ENCODE measurements around the gene EVPLL.
"Not testable (repeated sequence)": the region's sequence is repeated elsewhere in the genome, so short reads cannot be mapped to it uniquely, and the experiment has no call there.

Gene EVPLL

GRCh38 chr17:18364166-18364565, 13.4 kb upstream of the EVPLL start:
- no peak for TF ChIP-seq POLR2A (IDR thresholded peaks at IDR 0.05; ENCODE audit: low read depth, low read length)
- FAIRE-seq (no peak), DNase-seq (ENCODE audit: insufficient read length, low spot score) (no peak)

DNA sequence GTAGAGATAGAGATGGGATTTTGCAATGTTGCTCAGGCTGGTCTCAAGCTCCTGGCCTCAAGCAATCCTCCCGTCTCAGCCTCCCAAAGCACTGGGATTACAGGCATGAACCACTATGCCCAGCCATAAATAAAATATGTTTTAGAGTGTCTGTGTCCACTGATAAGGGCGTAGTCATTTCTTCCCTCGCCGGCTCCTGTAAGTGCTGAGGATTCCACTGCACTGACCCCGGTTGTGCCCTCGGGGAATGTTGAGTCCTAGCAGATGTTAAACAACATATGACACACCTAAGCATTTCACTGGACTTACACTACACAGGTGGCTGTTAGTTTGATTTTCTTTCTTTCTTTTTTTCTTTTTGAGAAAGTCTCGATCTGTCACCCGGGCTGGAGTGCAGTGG, 8.6 kb upstream of the EVPLL start:
- FAIRE-seq = no peak
- DNase-seq (ENCODE audit: insufficient read length, low spot score) = no peak
- no peak for TF ChIP-seq POLR2A (IDR thresholded peaks at IDR 0.05; ENCODE audit: low read depth, low read length)

DNA sequence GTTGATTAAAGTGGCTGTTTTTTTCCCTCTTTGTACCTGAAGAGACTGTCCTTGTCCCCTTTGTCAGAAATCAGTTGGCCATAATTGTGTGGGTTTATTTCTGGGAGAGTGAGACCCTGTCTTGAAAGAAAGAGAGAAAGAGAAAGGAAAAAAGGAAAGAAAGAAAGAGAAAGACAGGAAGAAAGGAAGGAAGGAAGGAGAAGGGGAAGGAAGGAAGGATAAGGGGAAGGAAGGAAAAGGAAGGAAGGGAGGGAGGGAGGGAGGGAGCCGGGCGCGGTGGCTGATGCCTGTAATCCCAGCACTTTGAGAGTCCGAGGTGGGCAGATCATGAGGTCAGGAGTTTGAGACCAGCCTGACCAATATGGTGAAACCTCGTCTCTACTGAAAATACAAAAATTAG, 6.8 kb upstream of the EVPLL start:
- TF ChIP-seq POLR2A (IDR thresholded peaks at IDR 0.05; ENCODE audit: low read depth, low read length) = no peak
- no peak for FAIRE-seq
- no peak for DNase-seq (ENCODE audit: insufficient read length, low spot score)

DNA sequence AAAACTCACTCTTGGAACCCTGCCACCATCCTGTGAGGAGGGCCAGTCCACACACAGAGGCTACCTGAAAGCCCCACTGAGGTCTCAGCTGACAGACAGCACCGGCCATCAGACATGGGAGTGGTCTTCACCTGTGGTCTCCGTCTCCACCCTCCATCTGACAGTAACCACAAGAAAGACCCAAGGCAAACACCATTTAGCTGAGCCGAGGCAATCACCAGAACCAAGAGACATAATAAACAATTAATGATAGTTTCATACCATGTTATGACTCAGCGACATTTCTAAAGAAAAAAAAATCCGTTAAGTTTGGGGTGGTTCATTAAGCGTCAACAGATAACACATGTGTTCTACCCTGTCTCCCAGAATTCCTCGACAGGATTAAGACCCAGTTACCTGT, 6.1 kb upstream of the EVPLL start:
- FAIRE-seq = no peak
- no peak for TF ChIP-seq POLR2A (IDR thresholded peaks at IDR 0.05; ENCODE audit: low read depth, low read length)
- DNase-seq (ENCODE audit: insufficient read length, low spot score) = no peak

DNA sequence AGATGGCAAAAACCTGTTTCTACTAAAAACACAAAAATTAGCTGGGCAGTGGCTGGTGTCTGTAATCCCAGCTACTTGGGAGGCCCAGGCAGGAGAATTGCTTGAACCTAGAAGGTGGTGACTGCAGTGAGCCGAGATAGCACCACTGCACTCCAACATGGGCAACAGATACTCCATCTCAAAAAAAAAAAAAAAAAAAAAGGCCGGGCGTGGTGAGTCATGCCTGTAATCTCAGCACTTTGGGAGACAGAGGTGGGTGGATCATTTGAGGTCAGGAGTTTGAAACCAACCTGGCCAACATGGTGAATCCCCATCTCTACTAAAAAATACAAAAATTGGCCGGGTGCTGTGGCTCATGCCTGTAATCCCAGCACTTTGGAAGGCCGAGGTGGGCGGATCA, 4.4 kb upstream of the EVPLL start:
- not testable (repeated sequence) for FAIRE-seq; DNase-seq (ENCODE audit: insufficient read length, low spot score)

DNA sequence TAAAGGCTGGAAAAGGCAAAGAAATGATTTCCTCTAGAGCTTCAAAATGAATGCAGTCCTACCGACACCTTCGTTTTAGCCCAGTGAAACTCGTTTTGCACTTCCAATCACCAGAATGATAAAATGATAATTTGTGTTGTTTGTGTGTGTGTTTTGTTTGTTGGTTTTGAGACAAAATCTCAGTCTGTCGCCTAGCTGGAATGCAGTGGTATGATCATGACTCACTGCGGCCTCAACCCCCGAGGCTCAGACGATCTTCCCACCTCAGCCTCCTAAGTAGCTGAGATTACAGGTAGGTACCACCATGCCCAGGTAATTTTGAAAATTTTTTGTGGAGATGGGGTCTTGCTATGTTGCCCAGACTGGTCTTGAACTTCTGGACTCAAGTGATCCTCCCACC, 3.4 kb upstream of the EVPLL start:
- FAIRE-seq (no peak), DNase-seq (ENCODE audit: insufficient read length, low spot score) (no peak)
- no peak for TF ChIP-seq POLR2A (IDR thresholded peaks at IDR 0.05; ENCODE audit: low read depth, low read length)

- FAIRE-seq (no peak), DNase-seq (ENCODE audit: insufficient read length, low spot score) (no peak)
- TF ChIP-seq POLR2A (IDR thresholded peaks at IDR 0.05; ENCODE audit: low read depth, low read length) = no peak
These were observed 577 bp downstream of the EVPLL start for GRCh38 chr17:18378205-18378505.

DNA sequence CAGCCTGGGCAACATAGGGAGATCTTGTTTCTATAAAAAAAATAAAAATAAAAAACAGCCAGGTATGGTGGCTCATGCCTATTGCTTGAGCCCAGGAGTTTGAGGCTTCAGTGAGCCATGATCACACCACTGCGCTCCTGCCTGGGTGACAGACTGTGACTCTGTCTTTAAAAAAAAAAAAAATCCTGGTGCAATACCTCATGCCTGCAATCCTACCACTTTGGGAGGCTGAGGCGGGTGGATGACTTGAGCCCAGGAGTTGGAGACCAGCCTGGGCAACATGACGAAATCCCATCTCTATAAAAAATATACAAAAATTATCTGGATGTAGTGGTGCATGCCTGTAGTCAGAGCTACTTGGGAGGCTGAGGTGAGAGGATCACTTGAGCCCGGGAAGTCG, 1.0 kb downstream of the EVPLL start:
- FAIRE-seq; DNase-seq (ENCODE audit: insufficient read length, low spot score): not testable (repeated sequence)

DNA sequence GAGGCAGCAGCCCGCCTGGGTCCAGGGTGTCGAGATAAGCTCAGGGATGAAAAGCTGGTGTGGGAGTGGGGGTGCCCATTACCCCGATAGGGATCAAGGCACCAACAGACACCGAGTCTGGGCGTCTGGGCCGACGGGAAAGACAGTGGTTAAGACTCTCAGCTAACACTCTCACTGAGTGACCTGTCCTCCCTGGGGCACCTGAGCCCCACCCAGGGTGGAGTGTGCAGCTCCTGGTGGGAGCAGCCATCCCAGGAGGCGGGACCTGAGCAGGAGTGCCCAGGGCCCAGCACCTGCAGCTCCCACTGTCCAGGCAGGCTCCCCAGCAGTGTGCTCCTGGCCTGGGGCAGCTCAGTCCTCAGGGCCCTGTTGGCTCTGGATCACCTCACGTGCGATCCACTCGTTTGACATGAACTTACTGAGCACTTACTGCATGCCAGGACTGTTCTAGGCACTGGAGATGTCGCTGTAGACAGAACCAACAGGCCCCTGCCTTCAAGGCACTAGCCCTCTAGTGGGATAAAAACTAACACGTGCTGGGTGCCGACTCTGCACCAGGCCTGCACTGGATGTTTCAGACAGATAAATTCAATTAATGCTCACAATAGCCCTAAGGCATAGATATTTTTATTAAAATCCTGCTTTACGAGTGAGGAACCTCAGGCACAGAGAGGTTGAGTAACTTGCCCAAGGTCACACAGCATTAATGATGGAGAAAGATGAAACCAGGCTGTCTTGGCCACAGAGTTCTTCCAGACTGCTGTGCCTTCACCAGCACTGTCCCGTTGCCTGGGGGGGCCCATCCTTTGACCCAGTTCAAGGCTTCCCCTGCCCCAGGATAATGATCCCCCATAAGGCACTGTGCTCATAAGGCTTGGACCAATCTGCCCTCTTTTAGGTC, 1.9 kb downstream of the EVPLL start:
- DNase-seq (ENCODE audit: insufficient read length, low spot score) (no peak), FAIRE-seq (no peak)
- TF ChIP-seq POLR2A (IDR thresholded peaks at IDR 0.05; ENCODE audit: low read depth, low read length) = no peak

- FAIRE-seq (no peak), DNase-seq (ENCODE audit: insufficient read length, low spot score) (no peak)
- no peak for TF ChIP-seq POLR2A (IDR thresholded peaks at IDR 0.05; ENCODE audit: low read depth, low read length)
These were observed 3.0 kb downstream of the EVPLL start for GRCh38 chr17:18380471-18381157.

DNA sequence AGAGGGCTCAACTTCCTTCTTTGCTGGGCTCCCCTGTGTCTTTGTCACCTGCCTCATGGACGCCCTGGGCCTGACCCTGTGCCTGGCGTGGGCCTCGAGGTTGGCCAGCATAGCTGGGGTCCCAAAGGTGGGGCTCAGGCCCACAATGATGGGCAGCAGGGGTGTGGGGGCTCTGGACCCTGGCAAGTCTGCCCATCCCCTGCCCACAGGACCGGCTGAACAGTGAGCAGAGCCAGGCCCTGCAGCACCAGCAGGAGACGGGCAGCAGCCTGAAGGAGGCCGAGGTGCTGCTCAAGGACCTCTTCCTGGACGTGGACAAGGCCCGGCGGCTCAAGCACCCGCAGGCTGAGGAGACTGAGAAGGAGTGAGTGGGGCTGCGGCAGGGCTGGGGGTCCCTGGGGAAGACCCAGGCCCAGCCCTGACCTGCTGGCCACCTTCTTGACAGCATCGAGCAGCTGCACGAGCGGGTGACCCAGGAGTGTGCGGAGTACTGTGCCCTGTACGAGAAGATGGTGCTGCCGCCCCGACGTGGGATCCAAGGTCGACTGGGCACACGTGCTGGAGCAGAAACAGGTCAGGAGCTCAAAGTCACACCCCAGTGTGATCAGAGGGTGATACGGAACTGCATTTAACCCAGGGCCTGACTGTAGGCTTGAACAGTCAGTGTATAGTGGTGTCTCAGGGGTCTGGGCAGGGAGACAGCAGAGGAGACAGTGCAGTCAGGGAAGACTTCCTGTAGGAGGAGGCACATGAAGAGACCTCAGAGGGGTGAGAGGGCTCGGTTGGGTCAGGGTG, 3.8 kb downstream of the EVPLL start:
- DNase-seq (ENCODE audit: insufficient read length, low spot score) (no peak), FAIRE-seq (no peak)
- no peak for TF ChIP-seq POLR2A (IDR thresholded peaks at IDR 0.05; ENCODE audit: low read depth, low read length)

DNA sequence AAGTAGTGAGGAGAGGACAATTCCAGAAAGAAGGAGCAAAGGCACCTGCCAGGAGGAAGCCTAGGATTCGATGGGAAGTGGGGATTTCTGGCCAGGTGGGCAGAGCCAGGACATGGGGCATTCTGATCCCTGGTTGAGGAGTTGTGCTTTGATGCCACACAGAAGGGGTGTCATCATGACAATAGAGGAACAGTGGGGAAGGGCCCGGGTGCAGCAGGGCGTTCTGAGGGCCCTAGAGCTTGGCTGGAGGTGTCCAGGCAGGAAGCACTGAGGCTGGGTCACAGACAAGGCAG, 4.3 kb downstream of the EVPLL start:
- DNase-seq (ENCODE audit: insufficient read length, low spot score) (no peak), FAIRE-seq (no peak)
- TF ChIP-seq POLR2A (IDR thresholded peaks at IDR 0.05; ENCODE audit: low read depth, low read length) = no peak

GRCh38 chr17:18382441-18383078, 5.0 kb downstream of the EVPLL start:
- FAIRE-seq = no peak
- TF ChIP-seq POLR2A (IDR thresholded peaks at IDR 0.05; ENCODE audit: low read depth, low read length) = no peak
- DNase-seq (ENCODE audit: insufficient read length, low spot score) = no peak

DNA sequence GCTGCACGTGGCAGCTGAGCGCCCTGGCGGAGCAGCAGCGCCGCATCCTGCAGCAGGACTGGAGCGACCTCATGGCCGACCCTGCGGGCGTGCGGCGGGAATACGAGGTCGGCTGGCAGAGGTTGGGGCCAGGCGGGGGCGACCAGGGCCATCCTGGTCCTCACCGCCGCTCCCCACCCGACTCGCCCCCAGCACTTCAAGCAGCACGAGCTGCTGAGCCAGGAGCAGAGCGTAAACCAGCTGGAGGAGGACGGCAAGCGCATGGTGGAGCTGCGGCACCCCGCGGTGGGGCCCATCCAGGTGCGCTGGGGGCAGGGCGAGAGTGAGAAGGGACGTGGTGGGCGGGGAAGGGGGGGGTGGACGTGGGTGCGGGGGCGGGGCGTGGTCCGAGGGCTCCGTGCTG, 5.5 kb downstream of the EVPLL start:
- not testable (repeated sequence) for FAIRE-seq; DNase-seq (ENCODE audit: insufficient read length, low spot score)

- not testable (repeated sequence) for DNase-seq (ENCODE audit: insufficient read length, low spot score); FAIRE-seq
These were observed 6.7 kb downstream of the EVPLL start for GRCh38 chr17:18384271-18384670.

DNA sequence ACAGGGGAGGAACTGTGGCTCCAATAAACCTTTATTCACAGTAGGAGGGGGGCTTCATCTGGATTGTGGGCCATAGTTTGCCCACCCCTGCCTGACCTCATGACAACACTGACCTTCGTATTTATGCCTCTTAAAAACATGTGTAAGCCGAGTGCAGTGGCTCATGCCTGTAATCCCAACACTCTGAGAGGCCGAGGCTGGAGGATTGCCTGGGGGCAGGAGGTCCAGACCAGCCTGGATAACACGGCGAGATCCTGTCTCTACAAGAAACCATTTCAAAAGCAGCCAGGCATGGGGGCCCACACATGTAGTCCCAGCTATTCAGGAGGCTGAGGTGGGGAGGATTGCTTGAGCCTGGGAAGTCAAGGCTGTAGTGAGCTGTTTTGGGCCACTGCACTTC, 10.0 kb downstream of the EVPLL start:
- FAIRE-seq; DNase-seq (ENCODE audit: insufficient read length, low spot score): not testable (repeated sequence)

DNA sequence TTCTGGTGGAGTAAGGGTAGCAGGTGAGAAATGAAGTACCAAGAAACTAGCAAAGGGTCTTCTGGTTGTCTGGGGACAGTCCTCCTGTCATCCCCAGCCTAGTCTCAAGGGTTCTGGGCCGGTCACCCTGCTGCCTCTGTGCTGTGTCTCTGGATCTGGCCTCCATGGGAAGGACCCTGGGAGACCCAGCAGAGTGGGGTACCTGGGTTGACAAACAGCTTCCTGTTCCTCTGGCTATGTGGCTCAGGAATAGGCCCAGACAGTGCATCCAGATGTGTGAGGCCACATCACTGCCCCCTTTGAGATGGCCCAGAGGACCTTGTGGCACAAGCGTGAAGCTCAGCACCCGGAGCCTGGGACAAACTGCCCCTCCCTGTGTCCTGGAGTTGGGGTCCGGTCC, 10.7 kb downstream of the EVPLL start:
- FAIRE-seq = not testable (repeated sequence)

DNA sequence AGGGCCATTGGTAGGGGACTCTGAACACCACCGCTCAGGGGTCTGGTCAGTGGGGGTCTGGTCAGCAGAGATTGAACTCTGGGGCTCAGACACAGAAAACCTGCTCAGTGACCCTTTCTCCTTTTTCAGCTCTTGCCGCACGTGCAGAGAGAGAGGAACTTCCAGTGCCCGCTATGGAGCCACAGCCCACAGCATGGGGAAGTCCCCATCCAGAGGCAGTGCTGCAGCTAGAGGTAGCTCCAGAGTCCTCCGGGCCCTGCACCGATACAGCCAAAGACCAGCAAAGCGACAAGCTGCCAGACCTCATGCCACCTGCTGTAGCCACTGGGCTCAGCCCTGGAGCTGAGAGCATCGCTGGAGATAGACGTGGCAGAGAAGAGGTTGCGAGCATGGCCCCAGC, 11.2 kb downstream of the EVPLL start:
- FAIRE-seq; DNase-seq (ENCODE audit: insufficient read length, low spot score): not testable (repeated sequence)

More for the DNA sequence above, 10.7 kb downstream of the EVPLL start:
- DNase-seq (ENCODE audit: insufficient read length, low spot score) = not testable (repeated sequence)

DNA sequence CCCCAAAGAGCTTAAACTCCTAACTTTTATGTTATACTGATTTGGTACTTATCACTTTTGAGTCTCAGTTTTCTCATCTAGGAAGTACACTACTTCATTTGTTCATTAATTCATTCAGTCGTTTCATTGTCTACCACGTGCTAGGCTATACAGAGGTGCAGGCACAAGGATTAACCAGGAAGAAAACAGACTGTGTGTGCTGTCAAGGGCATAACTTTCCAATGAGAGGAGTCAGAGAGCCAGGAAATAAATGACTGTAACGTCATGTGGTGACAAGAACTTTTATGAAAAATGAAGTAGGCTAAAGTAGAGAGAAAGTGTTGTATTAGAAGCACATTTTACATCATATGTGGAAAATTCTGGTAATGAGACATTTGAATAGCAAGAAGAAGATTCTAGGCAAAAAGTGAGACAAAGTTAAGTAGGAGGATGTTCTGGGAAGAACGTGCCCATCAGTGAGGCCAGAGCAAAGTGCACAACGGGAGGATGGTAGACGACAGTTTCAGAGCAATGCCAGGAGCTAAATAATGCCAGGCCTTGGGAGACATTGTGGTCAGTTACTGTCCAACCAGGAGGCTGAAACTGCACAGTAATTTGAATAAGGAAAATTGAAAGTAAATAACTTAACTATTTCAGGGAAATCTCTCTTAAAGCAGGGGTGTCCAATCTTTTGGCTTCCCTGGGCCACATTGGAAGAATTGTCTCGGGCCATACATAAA, 24.5 kb downstream of the EVPLL start:
- FAIRE-seq; DNase-seq (ENCODE audit: insufficient read length, low spot score): not testable (repeated sequence)
